ENCODE results near the gene ANKRD6. TPM values are rescaled to one million over a fixed set of nuclear protein-coding genes. Genes with fewer than 3 reads are reported as not detected.

Gene ANKRD6
- total RNA-seq, 2 donors from 2014 or later: 3.8 to 7.9 TPM

- DNase-seq (no peak), ATAC-seq (no peak)
- H3K4me3 Mint-ChIP-seq: no peak overlapping the region
Observed at GRCh38 chr6:89510393-89510792, 77.4 kb downstream of the ANKRD6 start.

GRCh38 chr6:89518352-89519055, 85.6 kb downstream of the ANKRD6 start:
- no peaks in the 10 kb centered on the region for H3K9me3 ChIP-seq (ENCODE audit: control insufficient read depth, low read length, poor library complexity, severe bottlenecking)
- DNase-seq (no peak), ATAC-seq (no peak)
- Mint-ChIP-seq H3K4me1 (no peaks in the 10 kb centered on the region), H3K27ac (no peak overlapping the region), H3K36me3 (ENCODE audit: low read depth) (peaks cover 6% of the 10 kb centered on the region), H3K27me3 (no peaks in the 10 kb centered on the region), H3K4me3 (no peak overlapping the region)

More at GRCh38 chr6:89510393-89510792, 77.4 kb downstream of the ANKRD6 start:
- no peaks in the 10 kb centered on the region for H3K36me3 Mint-ChIP-seq (ENCODE audit: low read depth)
- H3K27ac Mint-ChIP-seq: no peak overlapping the region
- H3K27me3 Mint-ChIP-seq: no peaks in the 10 kb centered on the region
- peaks cover 6% of the 10 kb centered on the region for H3K4me1 Mint-ChIP-seq
- H3K9me3 ChIP-seq (ENCODE audit: control insufficient read depth, low read length, poor library complexity, severe bottlenecking): no peaks in the 10 kb centered on the region

- ATAC-seq (no peak), DNase-seq (no peak)
- no peaks in the 10 kb centered on the region for H3K9me3 ChIP-seq (ENCODE audit: control insufficient read depth, low read length, poor library complexity, severe bottlenecking)
- Mint-ChIP-seq H3K4me3 (no peak overlapping the region), H3K27ac (no peak overlapping the region), H3K4me1 (no peaks in the 10 kb centered on the region), H3K27me3 (no peaks in the 10 kb centered on the region), H3K36me3 (ENCODE audit: low read depth) (peaks cover 4% of the 10 kb centered on the region)
Observed at GRCh38 chr6:89520736-89521135, 87.8 kb downstream of the ANKRD6 start.

GRCh38 chr6:89522778-89523177, 89.8 kb downstream of the ANKRD6 start:
- Mint-ChIP-seq H3K27ac (no peak overlapping the region), H3K36me3 (ENCODE audit: low read depth) (no peaks in the 10 kb centered on the region), H3K4me3 (no peak overlapping the region), H3K27me3 (no peaks in the 10 kb centered on the region), H3K4me1 (peaks cover 6% of the 10 kb centered on the region)
- DNase-seq: no peak
- no peaks in the 10 kb centered on the region for H3K9me3 ChIP-seq (ENCODE audit: control insufficient read depth, low read length, poor library complexity, severe bottlenecking)
- ATAC-seq: no peak

GRCh38 chr6:89525786-89526562, 93.0 kb downstream of the ANKRD6 start:
- no peaks in the 10 kb centered on the region for H3K9me3 ChIP-seq (ENCODE audit: control insufficient read depth, low read length, poor library complexity, severe bottlenecking)
- DNase-seq (no peak), ATAC-seq (no peak)
- Mint-ChIP-seq H3K27ac (no peak overlapping the region), H3K4me1 (peaks cover 6% of the 10 kb centered on the region), H3K36me3 (ENCODE audit: low read depth) (no peaks in the 10 kb centered on the region), H3K27me3 (no peaks in the 10 kb centered on the region), H3K4me3 (no peak overlapping the region)

- ATAC-seq (no peak), DNase-seq (no peak)
- Mint-ChIP-seq H3K27ac (no peak overlapping the region), H3K4me1 (peaks cover 6% of the 10 kb centered on the region), H3K27me3 (no peaks in the 10 kb centered on the region), H3K4me3 (no peak overlapping the region), H3K36me3 (ENCODE audit: low read depth) (no peaks in the 10 kb centered on the region)
- no peaks in the 10 kb centered on the region for H3K9me3 ChIP-seq (ENCODE audit: control insufficient read depth, low read length, poor library complexity, severe bottlenecking)
Observed at GRCh38 chr6:89526563-89526869, 93.6 kb downstream of the ANKRD6 start.

GRCh38 chr6:89527634-89528033, 94.7 kb downstream of the ANKRD6 start:
- H3K27ac Mint-ChIP-seq: peak overlapping the region; percentile 22
- ATAC-seq: peak; percentile 71
- H3K27me3 Mint-ChIP-seq: no peaks in the 10 kb centered on the region
- no peak for DNase-seq
- H3K36me3 Mint-ChIP-seq (ENCODE audit: low read depth): no peaks in the 10 kb centered on the region
- H3K4me3 Mint-ChIP-seq: no peak overlapping the region
- peaks cover 6% of the 10 kb centered on the region for H3K4me1 Mint-ChIP-seq
- H3K9me3 ChIP-seq (ENCODE audit: control insufficient read depth, low read length, poor library complexity, severe bottlenecking): no peaks in the 10 kb centered on the region

GRCh38 chr6:89528866-89529265, 95.9 kb downstream of the ANKRD6 start:
- Mint-ChIP-seq H3K4me1 (peaks cover 6% of the 10 kb centered on the region), H3K4me3 (no peak overlapping the region), H3K27ac (no peak overlapping the region), H3K27me3 (no peaks in the 10 kb centered on the region), H3K36me3 (ENCODE audit: low read depth) (no peaks in the 10 kb centered on the region)
- DNase-seq (no peak), ATAC-seq (no peak)
- no peaks in the 10 kb centered on the region for H3K9me3 ChIP-seq (ENCODE audit: control insufficient read depth, low read length, poor library complexity, severe bottlenecking)

- no peaks in the 10 kb centered on the region for H3K9me3 ChIP-seq (ENCODE audit: control insufficient read depth, low read length, poor library complexity, severe bottlenecking)
- no peaks in the 10 kb centered on the region for H3K36me3 Mint-ChIP-seq (ENCODE audit: low read depth)
Observed at GRCh38 chr6:89530982-89531381, 98.0 kb downstream of the ANKRD6 start.

GRCh38 chr6:89536231-89536630, 103.3 kb downstream of the ANKRD6 start:
- DNase-seq (no peak), ATAC-seq (no peak)
- Mint-ChIP-seq H3K27ac (no peak overlapping the region), H3K4me1 (peaks cover 3% of the 10 kb centered on the region), H3K27me3 (peaks cover 6% of the 10 kb centered on the region), H3K36me3 (ENCODE audit: low read depth) (no peaks in the 10 kb centered on the region), H3K4me3 (no peak overlapping the region)
- no peaks in the 10 kb centered on the region for H3K9me3 ChIP-seq (ENCODE audit: control insufficient read depth, low read length, poor library complexity, severe bottlenecking)

More at GRCh38 chr6:89530982-89531381, 98.0 kb downstream of the ANKRD6 start:
- H3K4me3 Mint-ChIP-seq: no peak overlapping the region
- no peaks in the 10 kb centered on the region for H3K27me3 Mint-ChIP-seq
- DNase-seq: no peak
- ATAC-seq: no peak
- peaks cover 6% of the 10 kb centered on the region for H3K4me1 Mint-ChIP-seq
- no peak overlapping the region for H3K27ac Mint-ChIP-seq

GRCh38 chr6:89539779-89540178, 106.8 kb downstream of the ANKRD6 start:
- no peak overlapping the region for H3K4me3 Mint-ChIP-seq
- H3K36me3 Mint-ChIP-seq (ENCODE audit: low read depth): no peaks in the 10 kb centered on the region

GRCh38 chr6:89542081-89542857, 109.3 kb downstream of the ANKRD6 start:
- H3K4me1 Mint-ChIP-seq: peaks cover 3% of the 10 kb centered on the region
- H3K27ac Mint-ChIP-seq: no peak overlapping the region

More at GRCh38 chr6:89539779-89540178, 106.8 kb downstream of the ANKRD6 start:
- H3K27ac Mint-ChIP-seq: no peak overlapping the region
- peaks cover 3% of the 10 kb centered on the region for H3K4me1 Mint-ChIP-seq
- no peaks in the 10 kb centered on the region for H3K9me3 ChIP-seq (ENCODE audit: control insufficient read depth, low read length, poor library complexity, severe bottlenecking)
- ATAC-seq (no peak), DNase-seq (no peak)
- peaks cover 15% of the 10 kb centered on the region for H3K27me3 Mint-ChIP-seq

GRCh38 chr6:89542866-89543265, 109.9 kb downstream of the ANKRD6 start:
- Mint-ChIP-seq H3K4me3 (no peak overlapping the region), H3K27ac (no peak overlapping the region), H3K4me1 (peaks cover 3% of the 10 kb centered on the region), H3K36me3 (ENCODE audit: low read depth) (no peaks in the 10 kb centered on the region), H3K27me3 (peaks cover 15% of the 10 kb centered on the region)
- DNase-seq (no peak), ATAC-seq (no peak)
- H3K9me3 ChIP-seq (ENCODE audit: control insufficient read depth, low read length, poor library complexity, severe bottlenecking): no peaks in the 10 kb centered on the region

More at GRCh38 chr6:89542081-89542857, 109.3 kb downstream of the ANKRD6 start:
- H3K9me3 ChIP-seq (ENCODE audit: control insufficient read depth, low read length, poor library complexity, severe bottlenecking): no peaks in the 10 kb centered on the region
- no peak overlapping the region for H3K4me3 Mint-ChIP-seq
- DNase-seq (no peak), ATAC-seq (no peak)
- peaks cover 15% of the 10 kb centered on the region for H3K27me3 Mint-ChIP-seq
- H3K36me3 Mint-ChIP-seq (ENCODE audit: low read depth): no peaks in the 10 kb centered on the region

Measured in T-helper 17 cell (primary cell).